Measurements from ENCODE around the gene SEM1.
A peak's percentile ranks its signal among the peaks of the same experiment; 100 is the strongest.
"Not testable (repeated sequence)": the region's sequence is repeated elsewhere in the genome, so short reads cannot be mapped to it uniquely, and the experiment has no call there.

Gene SEM1

DNA sequence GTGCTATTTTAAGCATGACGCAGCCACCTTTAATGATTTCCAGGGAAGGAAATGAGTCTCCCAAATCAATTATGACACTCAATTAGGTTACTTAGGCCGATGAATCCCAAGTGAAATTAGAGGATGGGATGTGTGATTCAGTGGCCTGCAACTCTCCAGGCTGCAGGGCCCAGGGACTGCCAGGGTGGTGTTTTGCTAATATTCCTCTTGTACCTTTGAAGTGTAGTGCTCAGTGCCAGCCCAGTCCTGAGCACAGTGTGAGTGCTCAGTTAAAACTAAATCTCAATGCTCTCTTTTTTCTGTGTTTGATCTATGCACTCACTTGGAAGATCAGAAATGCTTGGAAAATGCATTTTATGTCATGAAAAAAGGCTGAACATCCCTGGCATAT is 51.6 kb downstream of the SEM1 start:
- DNase-seq = no peak

- DNase-seq = no peak
Observed at GRCh38 chr7:96657347-96658021, 52.2 kb downstream of the SEM1 start.

DNA sequence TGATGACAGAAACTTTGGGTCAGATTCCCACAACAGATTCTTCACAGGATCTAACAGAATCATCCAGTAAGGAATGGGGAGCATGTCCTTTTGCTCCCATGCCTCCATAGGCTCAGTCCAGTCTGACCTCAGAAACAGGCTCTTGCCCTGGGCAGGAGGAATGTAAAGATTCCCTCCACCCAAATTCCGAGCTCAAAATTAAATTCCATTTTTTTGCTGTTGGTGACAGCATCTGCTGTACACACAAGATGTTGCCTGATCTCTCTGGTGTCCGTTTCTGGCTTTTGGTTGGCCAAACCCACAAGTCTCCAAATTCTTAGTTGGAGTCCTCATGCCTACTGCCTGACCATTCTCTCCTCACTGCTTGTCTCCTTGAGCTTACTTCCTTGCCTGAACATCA is 53.7 kb downstream of the SEM1 start:
- no peak for DNase-seq

GRCh38 chr7:96654630-96655188 is 54.9 kb downstream of the SEM1 start:
- DNase-seq = no peak

GRCh38 chr7:96649981-96650380 is 59.7 kb downstream of the SEM1 start:
- DNase-seq = peak; percentile 44

DNA sequence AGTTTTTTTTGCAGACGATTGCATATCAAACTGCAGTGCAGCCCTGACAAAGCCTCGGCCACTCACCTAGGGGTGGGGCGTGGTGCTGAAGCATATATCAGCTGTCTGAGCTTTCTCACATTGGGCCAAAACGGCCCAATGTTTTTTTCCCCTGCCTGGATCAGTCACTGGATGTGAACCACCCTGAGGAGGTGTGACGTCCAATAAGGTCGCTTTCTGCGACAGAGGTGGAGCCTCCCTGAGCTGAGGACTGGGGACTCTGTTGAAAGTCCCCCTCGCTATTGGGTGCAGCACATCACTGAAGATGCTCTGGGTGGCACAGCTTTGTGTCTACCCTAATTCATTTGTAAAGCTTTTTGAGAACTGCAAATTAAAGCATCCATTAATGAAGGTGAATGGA is 60.9 kb downstream of the SEM1 start:
- no peak for DNase-seq

GRCh38 chr7:96647733-96648132 is 61.9 kb downstream of the SEM1 start:
- no peak for DNase-seq

DNA sequence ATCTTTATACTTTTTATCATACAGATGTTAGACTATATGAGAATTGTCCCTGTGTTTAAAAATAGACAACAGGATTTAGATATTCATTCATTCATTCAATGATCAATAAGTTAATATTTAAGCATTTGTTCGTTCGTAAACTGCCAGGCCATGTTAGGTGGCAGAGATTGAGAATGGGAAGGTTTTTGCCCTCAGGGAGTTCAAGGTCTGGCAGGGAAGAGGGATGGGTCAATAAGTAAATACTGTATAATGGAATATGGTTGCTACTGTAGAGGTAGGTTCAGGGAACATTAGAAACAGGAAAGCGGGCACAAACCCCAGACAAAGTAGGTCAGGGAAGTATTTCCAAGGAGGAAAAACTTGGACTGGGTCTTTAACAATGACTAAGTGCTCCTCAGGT is 64.6 kb downstream of the SEM1 start:
- no peak for DNase-seq

- not testable (repeated sequence) for DNase-seq
Observed at GRCh38 chr7:96643436-96643835, 66.2 kb downstream of the SEM1 start.

DNA sequence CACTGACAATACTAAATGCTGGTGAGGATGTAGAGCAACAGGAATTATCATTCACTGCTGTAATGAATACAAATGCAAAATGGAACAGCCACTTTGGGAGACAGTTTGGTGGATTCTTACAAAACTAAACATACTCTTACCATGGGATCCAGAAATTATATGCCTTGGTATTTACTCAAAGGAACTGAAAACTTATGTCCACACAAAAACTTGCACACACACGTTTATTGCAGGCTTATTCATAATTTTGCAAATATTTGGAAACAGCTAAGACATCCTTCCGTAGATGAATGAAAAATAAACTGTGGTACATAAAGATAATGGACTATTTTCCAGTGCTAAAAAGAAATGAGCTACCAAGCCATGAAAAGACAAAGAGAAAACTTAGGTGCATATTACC is 69.6 kb downstream of the SEM1 start:
- DNase-seq = no peak
